SH-SY5Y (cell line): ENCODE measurements around the gene POU2F2.

Experiments used
- GATA2 ChIP-seq: IDR thresholded peaks from 2 replicates; pipeline ENCODE4 v1.6.1; 2011; ENCODE audit warnings: mild to moderate bottlenecking, low read depth, low read length
- GATA3 ChIP-seq: IDR thresholded peaks from 2 replicates; pipeline ENCODE4 v1.6.1; 2011; ENCODE audit warnings: low read depth, mild to moderate bottlenecking, low read length, moderate library complexity

- no peak for TF ChIP-seq GATA3
- no peak for TF ChIP-seq GATA2
These were observed 45.4 kb upstream of the POU2F2 start for GRCh38 chr19:42177686-42178019.
